Activated CD8-positive, alpha-beta T cell treated with anti-CD3 and anti-CD28 coated beads for 36 hours (primary cell): ENCODE data around the gene GNB5. TPM values are rescaled to one million over a fixed set of nuclear protein-coding genes. Genes with fewer than 3 reads are reported as not detected.
"Not testable (repeated sequence)": the region's sequence is repeated elsewhere in the genome, so short reads cannot be mapped to it uniquely, and the experiment has no call there.

Experiments used
- ATAC-seq: fragments of 200-7000 bp; cut with Tn5 transposase; one replicate; pipeline ENCODE4 v1.10.0; 2021; ENCODE audit warnings: mild to moderate bottlenecking, moderate library complexity
- CTCF ChIA-PET: fragments of 350-600 bp; sonication (Branson Sonifier 250); formaldehyde crosslinking; loops from one replicate; lab custom pipeline; 2021; ENCODE audit warnings: antibody characterized with exemption; lab: Charles Lee
- POLR2A ChIA-PET: fragments of 350-600 bp; sonication (Branson Sonifier 250); formaldehyde crosslinking; loops from one replicate; lab custom pipeline; 2021; ENCODE audit warnings: antibody characterized with exemption; lab: Charles Lee
- DNase-seq: peaks from one replicate; pipeline ENCODE4 v3.0.0-alpha.2; 2020
- H3K27ac Mint-ChIP-seq: one replicate; pipeline ENCODE4 v1.8.0; 2021; ENCODE audit warnings: mild to moderate bottlenecking, mixed read lengths
- H3K27me3 Mint-ChIP-seq: one replicate; pipeline ENCODE4 v1.8.0; 2021; ENCODE audit warnings: mixed read lengths
- H3K36me3 Mint-ChIP-seq: one replicate; pipeline ENCODE4 v1.8.0; 2021; ENCODE audit warnings: low read depth, mixed read lengths
- H3K4me1 Mint-ChIP-seq: one replicate; pipeline ENCODE4 v1.8.0; 2021; ENCODE audit warnings: low read depth, mixed read lengths
- H3K4me3 Mint-ChIP-seq: one replicate; pipeline ENCODE4 v1.8.0; 2021; ENCODE audit warnings: mild to moderate bottlenecking, moderate library complexity, mixed read lengths
- H3K9me3 Mint-ChIP-seq: one replicate; pipeline ENCODE4 v1.8.0; 2021; ENCODE audit warnings: mixed read lengths
- CTCF ChIP-seq: fragments of 200-600 bp; IDR thresholded peaks from one replicate; pipeline ENCODE4 v1.8.0; 2022; ENCODE audit warnings: antibody characterized with exemption, mild to moderate bottlenecking
- intact Hi-C: fragments of 100-400 bp; cut with micrococcal nuclease; formaldehyde crosslinking; loops from one replicate; pipeline ENCODE4 v1.10.0; 2022
- total RNA-seq, 2 experiments: library from RNA; stranded (reverse); gene quantifications; one replicate each; pipeline ENCODE4 v1.2.3, GENCODE V29; 2021

GNB5 gene
- total RNA-seq = 10 to 100 TPM; 16.8 to 17.5 TPM

DNA sequence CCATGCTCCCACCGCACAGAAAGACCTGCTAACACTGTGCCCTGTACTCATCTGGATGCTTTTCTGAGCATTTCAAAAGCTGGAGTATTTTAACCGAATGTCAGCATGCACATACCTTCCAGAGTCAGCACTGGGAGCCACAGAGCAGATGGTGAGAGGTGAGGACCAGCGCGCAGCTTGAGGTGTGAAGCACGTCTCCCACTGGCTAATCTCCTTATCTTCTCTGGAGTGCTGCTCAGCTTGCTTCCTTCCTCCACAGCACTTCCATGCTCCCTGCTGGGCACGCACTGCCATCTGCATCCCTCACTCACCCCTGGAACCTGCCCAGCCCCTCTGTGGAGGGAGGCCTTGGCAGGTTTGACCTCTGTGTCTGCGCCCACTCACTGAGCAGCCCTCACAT is at the start of gene GNB5:
Gene GNB5 (minus strand): TSS at position 186 of the 400 bp plus-strand sequence. CDS start 6,716 bp downstream, outside the sequence.
- no peak for DNase-seq
- ATAC-seq = no peak
- Mint-ChIP-seq H3K27ac (no peak within 1 kb of the TSS), H3K4me3 (no peak within 1 kb of the TSS), H3K9me3 (no peaks in the 10 kb centered on the region), H3K4me1 (no peaks in the 10 kb centered on the region), H3K27me3 (no peaks in the 10 kb centered on the region), H3K36me3 (no peaks in the 10 kb centered on the region)
- intact Hi-C loops = no loop called here
- CTCF ChIA-PET = interaction anchor here (0.7 to 0.9 kb wide), 2 partner anchors 8 to 17 kb away, joined by 3 to 4 read pairs; no protein-coding TSS in a partner anchor
- POLR2A ChIA-PET = interaction anchor here (0.6 to 0.8 kb wide), 2 partner anchors 11 to 34 kb away, joined by 3 to 7 read pairs; no protein-coding TSS in a partner anchor
- no peak for TF ChIP-seq CTCF

- ATAC-seq (no peak), DNase-seq (no peak)
- TF ChIP-seq CTCF = no peak
- Mint-ChIP-seq H3K27ac (no peak overlapping the region), H3K27me3 (no peaks in the 10 kb centered on the region), H3K36me3 (no peaks in the 10 kb centered on the region), H3K4me1 (peaks cover 17% of the 10 kb centered on the region), H3K9me3 (no peaks in the 10 kb centered on the region), H3K4me3 (no peak overlapping the region)
- CTCF ChIA-PET = interaction anchor here (0.7 to 3.3 kb wide), 5 partner anchors 13 to 586 kb away, joined by 3 to 23 read pairs (median 4); no protein-coding TSS in a partner anchor
- intact Hi-C loops = no loop called here
- POLR2A ChIA-PET = no interaction called here
These were observed 49.0 kb upstream of the GNB5 start for GRCh38 chr15:52240166-52240565.

DNA sequence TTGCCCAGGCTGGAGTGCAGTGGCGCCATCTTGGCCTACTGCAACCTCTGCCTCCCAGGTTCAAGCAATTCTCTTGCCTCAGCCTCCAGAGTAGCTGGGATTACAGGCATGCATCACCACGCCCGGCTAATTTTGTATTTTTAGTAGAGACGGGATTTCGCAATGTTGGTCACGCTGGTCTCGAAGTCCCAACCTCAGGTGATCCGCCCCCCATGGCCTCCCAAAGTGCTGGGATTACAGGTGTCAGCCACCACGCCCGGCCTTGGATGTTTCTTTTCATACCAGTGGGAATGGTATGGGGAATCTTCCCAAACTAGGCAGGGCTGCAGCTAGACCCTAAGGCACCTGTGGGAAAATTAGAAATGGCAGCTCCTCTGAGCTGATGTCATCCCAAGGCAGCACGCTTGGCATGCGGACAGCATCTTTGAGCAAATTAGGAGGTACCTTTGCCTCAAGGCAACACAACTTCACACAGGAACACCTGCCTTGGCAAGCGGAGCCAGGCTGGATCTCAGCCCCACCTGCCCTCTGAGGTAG is 47.9 kb upstream of the GNB5 start:
- H3K36me3 Mint-ChIP-seq, H3K9me3 Mint-ChIP-seq, POLR2A ChIA-PET, H3K27ac Mint-ChIP-seq, ATAC-seq, DNase-seq, H3K27me3 Mint-ChIP-seq, H3K4me3 Mint-ChIP-seq, intact Hi-C loops: not testable (repeated sequence)
- CTCF ChIA-PET = interaction anchor here (1.4 to 3.3 kb wide), 2 partner anchors 12 to 17 kb away, joined by 4 to 23 read pairs; no protein-coding TSS in a partner anchor
- H3K4me1 Mint-ChIP-seq = peaks cover 28% of the 10 kb centered on the region

DNA sequence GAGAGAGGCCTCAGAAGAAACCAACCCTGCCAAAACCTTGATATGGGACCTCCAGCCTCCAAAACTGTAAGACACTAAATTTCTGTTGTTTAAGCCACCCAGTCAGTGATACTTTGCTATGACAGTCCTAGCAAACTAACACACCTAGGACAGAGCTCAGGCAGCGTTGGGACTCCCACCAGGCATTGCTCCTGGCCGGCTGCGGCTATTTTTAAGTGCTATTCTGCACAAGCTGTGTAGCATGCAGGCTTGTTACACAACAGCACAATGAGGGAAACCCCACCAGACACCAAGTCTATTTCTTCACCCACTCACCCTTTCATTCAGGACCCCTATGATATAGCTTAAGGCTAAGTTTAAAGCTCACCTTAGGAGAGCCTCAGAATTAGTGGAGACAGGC is 47.0 kb upstream of the GNB5 start:
- no peaks in the 10 kb centered on the region for H3K9me3 Mint-ChIP-seq
- peaks cover 3% of the 10 kb centered on the region for H3K36me3 Mint-ChIP-seq
- peaks cover 37% of the 10 kb centered on the region for H3K4me1 Mint-ChIP-seq
- ATAC-seq (no peak), DNase-seq (no peak)
- H3K4me3 Mint-ChIP-seq = no peak overlapping the region
- POLR2A ChIA-PET = no interaction called here
- no peak for TF ChIP-seq CTCF
- H3K27ac Mint-ChIP-seq = no peak overlapping the region
- H3K27me3 Mint-ChIP-seq = no peaks in the 10 kb centered on the region
- CTCF ChIA-PET = interaction anchor here (1.7 to 3.4 kb wide), 3 partner anchors 10 to 497 kb away, joined by 4 to 23 read pairs (median 21); no protein-coding TSS in a partner anchor
- intact Hi-C loops = no loop called here

- POLR2A ChIA-PET = interaction anchor here (1.3 kb wide), 1 partner anchor 10 kb away, joined by 6 read pairs; no protein-coding TSS in a partner anchor
- intact Hi-C loops = no loop called here
These were observed 44.8 kb upstream of the GNB5 start for GRCh38 chr15:52236013-52236412.

More at GRCh38 chr15:52236013-52236412, 44.8 kb upstream of the GNB5 start:
- TF ChIP-seq CTCF = no peak
- H3K27me3 Mint-ChIP-seq = no peaks in the 10 kb centered on the region
- ATAC-seq (peak; percentile 25), DNase-seq (no peak)
- no peak overlapping the region for H3K4me3 Mint-ChIP-seq
- H3K4me1 Mint-ChIP-seq = peaks cover 43% of the 10 kb centered on the region
- H3K27ac Mint-ChIP-seq = no peak overlapping the region
- CTCF ChIA-PET = interaction anchor here (0.7 to 3.9 kb wide), 6 partner anchors 8 to 62 kb away, joined by 3 to 21 read pairs (median 4); no protein-coding TSS in a partner anchor
- no peaks in the 10 kb centered on the region for H3K9me3 Mint-ChIP-seq
- H3K36me3 Mint-ChIP-seq = peaks cover 3% of the 10 kb centered on the region
